Astrocyte (in vitro differentiated cells and primary cell): ENCODE measurements around the gene WDR83.
"Not testable (repeated sequence)": the region's sequence is repeated elsewhere in the genome, so short reads cannot be mapped to it uniquely, and the experiment has no call there.

Experiments used
- EZH2 ChIP-seq: IDR thresholded peaks from 2 replicates; pipeline ENCODE4 v1.6.1; 2012; ENCODE audit warnings: mild to moderate bottlenecking, low read length, inconsistent platforms; ENCODE audit not compliant: insufficient read depth
- TF ChIP-seq, protein P1 (sequence below): IDR thresholded peaks from 2 replicates; pipeline ENCODE4 v1.5.1; 2011; ENCODE audit warnings: low read depth, mild to moderate bottlenecking, inconsistent platforms, low read length, moderate library complexity; ENCODE audit not compliant: insufficient read depth

DNA sequence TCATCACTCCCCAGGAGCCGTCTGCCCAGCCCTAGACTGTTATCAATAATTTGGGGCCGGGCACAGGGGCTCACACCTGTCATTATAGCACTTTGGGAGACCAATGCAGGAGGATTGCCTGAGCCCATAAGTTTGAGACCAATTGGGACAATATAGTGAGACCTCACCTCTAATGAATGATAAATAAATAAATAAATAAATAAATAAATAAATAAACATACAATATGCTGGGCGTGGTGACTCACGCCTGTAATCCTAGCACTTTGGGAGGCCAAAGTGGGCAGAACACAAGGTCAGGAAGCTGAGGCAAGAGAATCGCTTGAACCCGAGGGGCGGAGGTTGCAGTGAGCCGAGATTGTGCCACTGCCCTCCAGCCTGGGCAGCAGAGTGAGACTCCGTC, 46.7 kb downstream of the WDR83 start:
- TF ChIP-seq, protein P1, sequence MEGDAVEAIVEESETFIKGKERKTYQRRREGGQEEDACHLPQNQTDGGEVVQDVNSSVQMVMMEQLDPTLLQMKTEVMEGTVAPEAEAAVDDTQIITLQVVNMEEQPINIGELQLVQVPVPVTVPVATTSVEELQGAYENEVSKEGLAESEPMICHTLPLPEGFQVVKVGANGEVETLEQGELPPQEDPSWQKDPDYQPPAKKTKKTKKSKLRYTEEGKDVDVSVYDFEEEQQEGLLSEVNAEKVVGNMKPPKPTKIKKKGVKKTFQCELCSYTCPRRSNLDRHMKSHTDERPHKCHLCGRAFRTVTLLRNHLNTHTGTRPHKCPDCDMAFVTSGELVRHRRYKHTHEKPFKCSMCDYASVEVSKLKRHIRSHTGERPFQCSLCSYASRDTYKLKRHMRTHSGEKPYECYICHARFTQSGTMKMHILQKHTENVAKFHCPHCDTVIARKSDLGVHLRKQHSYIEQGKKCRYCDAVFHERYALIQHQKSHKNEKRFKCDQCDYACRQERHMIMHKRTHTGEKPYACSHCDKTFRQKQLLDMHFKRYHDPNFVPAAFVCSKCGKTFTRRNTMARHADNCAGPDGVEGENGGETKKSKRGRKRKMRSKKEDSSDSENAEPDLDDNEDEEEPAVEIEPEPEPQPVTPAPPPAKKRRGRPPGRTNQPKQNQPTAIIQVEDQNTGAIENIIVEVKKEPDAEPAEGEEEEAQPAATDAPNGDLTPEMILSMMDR, result not testable (repeated sequence)
- TF ChIP-seq EZH2, result not testable (repeated sequence)
